ENCODE data around the gene RPL38. TPM values are rescaled to one million over a fixed set of nuclear protein-coding genes. Genes with fewer than 3 reads are reported as not detected.
A peak's percentile ranks its signal among the peaks of the same experiment; 100 is the strongest.

RPL38 gene
- total RNA-seq = 1,000 to 10,000 TPM; 1,460 to 1,580 TPM

GRCh38 chr17:74203439-74204240, at the start of gene RPL38:
TSS of gene RPL38 (plus strand) at chr17:74203678. CDS start at chr17:74203956, 278 bp downstream.
- DNase-seq = peak; percentile 97
- H3K36me3 Mint-ChIP-seq = peaks cover 41% of the 10 kb centered on the region
- peak within 1 kb of the TSS; percentile 100 for H3K4me3 Mint-ChIP-seq
- H3K27me3 Mint-ChIP-seq = peaks cover 12% of the 10 kb centered on the region
- H3K27ac Mint-ChIP-seq = peak within 1 kb of the TSS; percentile 99
- intact Hi-C loops (cut with micrococcal nuclease) = loop anchor here (1.0 kb wide), 1 partner anchor 10 kb away; the partner anchor contains the start of gene TTYH2
- H3K9me3 Mint-ChIP-seq = no peaks in the 10 kb centered on the region
- H3K4me1 Mint-ChIP-seq (ENCODE audit: low read depth) = peaks cover 43% of the 10 kb centered on the region
- CTCF ChIA-PET = interaction anchor here (1.0 to 3.6 kb wide), 9 partner anchors 8 to 972 kb away, joined by 3 to 19 read pairs (median 4); partner anchors contain the start of gene TTYH2
- POLR2A ChIA-PET = interaction anchor here (0.7 to 2.3 kb wide), 6 partner anchors 9 to 176 kb away, joined by 3 to 13 read pairs (median 3); partner anchors contain the start of gene TTYH2

- H3K27ac Mint-ChIP-seq = no peak overlapping the region
- ChIA-PET CTCF (no interaction called here), POLR2A (no interaction called here)
- no peak overlapping the region for H3K4me3 Mint-ChIP-seq
- H3K4me1 Mint-ChIP-seq (ENCODE audit: low read depth) = no peaks in the 10 kb centered on the region
- intact Hi-C loops (cut with micrococcal nuclease) = no loop called here
- H3K36me3 Mint-ChIP-seq = no peaks in the 10 kb centered on the region
- H3K9me3 Mint-ChIP-seq = no peaks in the 10 kb centered on the region
- peaks cover 25% of the 10 kb centered on the region for H3K27me3 Mint-ChIP-seq
- DNase-seq = no peak
Measured at GRCh38 chr17:74153821-74154430, 49.6 kb upstream of the RPL38 start.

GRCh38 chr17:74156878-74157277, 46.6 kb upstream of the RPL38 start:
- H3K4me3 Mint-ChIP-seq = no peak overlapping the region
- no peak for DNase-seq
- H3K27ac Mint-ChIP-seq = no peak overlapping the region
- no peaks in the 10 kb centered on the region for H3K4me1 Mint-ChIP-seq (ENCODE audit: low read depth)
- CTCF ChIA-PET = no interaction called here
- H3K9me3 Mint-ChIP-seq = no peaks in the 10 kb centered on the region
- POLR2A ChIA-PET = no interaction called here
- no peaks in the 10 kb centered on the region for H3K36me3 Mint-ChIP-seq
- intact Hi-C loops (cut with micrococcal nuclease) = no loop called here
- peaks cover 14% of the 10 kb centered on the region for H3K27me3 Mint-ChIP-seq

- H3K4me3 Mint-ChIP-seq = no peak overlapping the region
Measured at GRCh38 chr17:74157366-74157765, 46.1 kb upstream of the RPL38 start.

GRCh38 chr17:74158761-74159160, 44.7 kb upstream of the RPL38 start:
- Mint-ChIP-seq H3K4me3 (no peak overlapping the region), H3K27me3 (peaks cover 14% of the 10 kb centered on the region), H3K9me3 (no peaks in the 10 kb centered on the region), H3K36me3 (no peaks in the 10 kb centered on the region), H3K4me1 (ENCODE audit: low read depth) (no peaks in the 10 kb centered on the region), H3K27ac (no peak overlapping the region)
- intact Hi-C loops (cut with micrococcal nuclease) = no loop called here
- POLR2A ChIA-PET = no interaction called here
- no peak for DNase-seq
- CTCF ChIA-PET = no interaction called here

More at GRCh38 chr17:74157366-74157765, 46.1 kb upstream of the RPL38 start:
- CTCF ChIA-PET = no interaction called here
- no peak for DNase-seq
- intact Hi-C loops (cut with micrococcal nuclease) = no loop called here
- no peaks in the 10 kb centered on the region for H3K4me1 Mint-ChIP-seq (ENCODE audit: low read depth)
- POLR2A ChIA-PET = no interaction called here
- no peak overlapping the region for H3K27ac Mint-ChIP-seq
- no peaks in the 10 kb centered on the region for H3K36me3 Mint-ChIP-seq
- peaks cover 14% of the 10 kb centered on the region for H3K27me3 Mint-ChIP-seq
- no peaks in the 10 kb centered on the region for H3K9me3 Mint-ChIP-seq

- no peak for DNase-seq
- H3K4me3 Mint-ChIP-seq = no peak overlapping the region
- no peaks in the 10 kb centered on the region for H3K9me3 Mint-ChIP-seq
- ChIA-PET POLR2A (no interaction called here), CTCF (no interaction called here)
- intact Hi-C loops (cut with micrococcal nuclease) = no loop called here
- H3K36me3 Mint-ChIP-seq = no peaks in the 10 kb centered on the region
- no peaks in the 10 kb centered on the region for H3K4me1 Mint-ChIP-seq (ENCODE audit: low read depth)
- no peak overlapping the region for H3K27ac Mint-ChIP-seq
- peaks cover 14% of the 10 kb centered on the region for H3K27me3 Mint-ChIP-seq
Measured at GRCh38 chr17:74159226-74159840, 44.1 kb upstream of the RPL38 start.

- Mint-ChIP-seq H3K4me1 (ENCODE audit: low read depth) (peaks cover 2% of the 10 kb centered on the region), H3K9me3 (no peaks in the 10 kb centered on the region), H3K4me3 (no peak overlapping the region), H3K36me3 (no peaks in the 10 kb centered on the region), H3K27ac (no peak overlapping the region), H3K27me3 (peaks cover 9% of the 10 kb centered on the region)
- DNase-seq = no peak
- intact Hi-C loops (cut with micrococcal nuclease) = no loop called here
- ChIA-PET CTCF (no interaction called here), POLR2A (no interaction called here)
Measured at GRCh38 chr17:74160656-74161502, 42.6 kb upstream of the RPL38 start.

GRCh38 chr17:74161503-74161875, 42.0 kb upstream of the RPL38 start:
- Mint-ChIP-seq H3K27me3 (peaks cover 9% of the 10 kb centered on the region), H3K4me1 (ENCODE audit: low read depth) (peaks cover 4% of the 10 kb centered on the region), H3K36me3 (no peaks in the 10 kb centered on the region), H3K9me3 (no peaks in the 10 kb centered on the region), H3K4me3 (no peak overlapping the region), H3K27ac (no peak overlapping the region)
- CTCF ChIA-PET = no interaction called here
- POLR2A ChIA-PET = no interaction called here
- intact Hi-C loops (cut with micrococcal nuclease) = no loop called here
- DNase-seq = no peak

GRCh38 chr17:74163271-74163821, 40.1 kb upstream of the RPL38 start:
- intact Hi-C loops (cut with micrococcal nuclease) = no loop called here
- no peaks in the 10 kb centered on the region for H3K9me3 Mint-ChIP-seq
- no peak overlapping the region for H3K27ac Mint-ChIP-seq
- H3K36me3 Mint-ChIP-seq = no peaks in the 10 kb centered on the region
- ChIA-PET POLR2A (no interaction called here), CTCF (no interaction called here)
- peaks cover 5% of the 10 kb centered on the region for H3K4me1 Mint-ChIP-seq (ENCODE audit: low read depth)
- no peak overlapping the region for H3K4me3 Mint-ChIP-seq
- peaks cover 7% of the 10 kb centered on the region for H3K27me3 Mint-ChIP-seq
- no peak for DNase-seq

- Mint-ChIP-seq H3K36me3 (no peaks in the 10 kb centered on the region), H3K27ac (no peak overlapping the region), H3K9me3 (no peaks in the 10 kb centered on the region), H3K27me3 (peaks cover 7% of the 10 kb centered on the region), H3K4me1 (ENCODE audit: low read depth) (peaks cover 5% of the 10 kb centered on the region), H3K4me3 (no peak overlapping the region)
- DNase-seq = no peak
- CTCF ChIA-PET = no interaction called here
- POLR2A ChIA-PET = no interaction called here
- intact Hi-C loops (cut with micrococcal nuclease) = no loop called here
Measured at GRCh38 chr17:74163836-74164235, 39.6 kb upstream of the RPL38 start.

- DNase-seq = no peak
- peaks cover 7% of the 10 kb centered on the region for H3K27me3 Mint-ChIP-seq
- ChIA-PET CTCF (no interaction called here), POLR2A (no interaction called here)
- H3K9me3 Mint-ChIP-seq = no peaks in the 10 kb centered on the region
- H3K36me3 Mint-ChIP-seq = no peaks in the 10 kb centered on the region
- no peak overlapping the region for H3K4me3 Mint-ChIP-seq
- no peak overlapping the region for H3K27ac Mint-ChIP-seq
- H3K4me1 Mint-ChIP-seq (ENCODE audit: low read depth) = peaks cover 5% of the 10 kb centered on the region
- intact Hi-C loops (cut with micrococcal nuclease) = no loop called here
Measured at GRCh38 chr17:74164446-74165045, 38.9 kb upstream of the RPL38 start.

Data from activated CD4-positive, alpha-beta memory T cell treated with anti-CD3 and anti-CD28 coated beads for 36 hours (primary cell).